ENCODE measurements around the gene GNAS. TPM values are rescaled to one million over a fixed set of nuclear protein-coding genes. Genes with fewer than 3 reads are reported as not detected.

Gene GNAS
- total and polyA plus RNA-seq, 9 of the 15 experiments (the other 6 are each of a cell fraction or from before 2014, with no cell fraction given), result 128 to 648 (median 266) TPM

DNA sequence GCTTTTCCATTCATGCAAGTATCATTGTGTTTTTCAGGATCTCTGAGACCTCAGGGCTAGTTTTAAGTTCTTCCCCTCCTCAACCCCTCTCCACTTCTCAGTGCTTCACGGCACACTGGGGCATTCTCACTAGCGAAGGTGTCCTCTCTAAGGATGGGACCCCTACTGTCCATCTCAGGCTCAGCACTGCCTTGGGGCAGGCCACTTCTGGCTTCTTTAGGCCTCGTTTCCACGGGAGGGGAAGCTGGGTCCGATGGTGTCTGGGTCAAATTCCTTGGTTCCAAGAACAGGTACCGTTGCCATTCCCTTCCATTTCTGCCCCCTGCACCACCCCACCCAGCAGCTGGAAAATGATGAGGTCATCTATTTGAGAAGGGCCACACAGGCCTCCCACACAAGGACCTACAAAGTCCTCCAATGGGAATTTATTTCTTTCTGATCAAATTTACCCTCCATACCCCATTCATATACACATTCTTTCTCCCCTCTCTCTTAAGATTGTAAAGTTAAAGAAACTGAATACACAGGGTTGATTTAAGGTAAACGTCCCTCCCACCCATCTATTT lies 17.2 kb downstream of the GNAS start:
- no TSS peak for BruUV-seq (replicated peaks)
- 17% methylated on average over 7 of the region's 7 CpGs for WGBS (ENCODE audit: insufficient coverage, low coverage, missing lambda C conversion rate)
- intact Hi-C loops (cut with micrococcal nuclease), result loop anchor here (1.0 to 5.0 kb wide), 3 partner anchors 217 to 533 kb away; no protein-coding TSS in a partner anchor
- Histone ChIP-seq H3K4me3 (no peak overlapping the region), H3K36me3 (ENCODE audit: control insufficient read depth, insufficient read depth, low read length) (no peaks in the 10 kb centered on the region), H3K9ac (ENCODE audit: insufficient read depth in 1 of 2, low read depth in 2 of 2, low read length in 2 of 2) (no peak overlapping the region), H3K4me2 (ENCODE audit: insufficient read depth, low read length) (no peak overlapping the region), H4K20me1 (replicated peaks; ENCODE audit: control insufficient read depth, insufficient read depth, low read length) (no peaks in the 10 kb centered on the region), H2AFZ (ENCODE audit: low read depth, low read length) (no peak overlapping the region), H3K27ac (ENCODE audit: extremely low read depth, low read depth, low read length) (no peak overlapping the region), H3K27me3 (ENCODE audit: control insufficient read depth in 2 of 2, insufficient read depth in 2 of 2, low read length in 2 of 2) (peaks cover 0 to 6% of the 10 kb centered on the region in 2 experiments; a peak in 2 of 5 replicates), H3K4me1 (replicated peaks in 1 of 2; ENCODE audit: control insufficient read depth in 2 of 2, insufficient read depth in 2 of 2, low read length in 2 of 2) (no peaks in the 10 kb centered on the region), H3K9me3 (replicated peaks; ENCODE audit: control insufficient read depth, insufficient read depth, low read depth, low read length) (no peaks in the 10 kb centered on the region), H3K79me2 (ENCODE audit: control insufficient read depth, insufficient read depth, low read length) (no peaks in the 10 kb centered on the region), H3K9me1 (ENCODE audit: control insufficient read depth, insufficient read depth, low read length) (no peaks in the 10 kb centered on the region)
- FAIRE-seq, result no peak
- DNase-seq (ENCODE audit: extremely low read depth in 1 of 4, low spot score in 3 of 4), result peak in 1 of 4 experiments; percentile 23
- POLR2A ChIA-PET, result interaction anchor here (0.6 to 0.9 kb wide), 2 partner anchors 17 to 528 kb away, joined by 3 read pairs; no protein-coding TSS in a partner anchor
- CTCF ChIA-PET (ENCODE audit: low intra/inter-chr PET ratio), result interaction anchor here (1.4 to 4.5 kb wide), 5 partner anchors 218 to 627 kb away, joined by 3 to 59 read pairs (median 11); no protein-coding TSS in a partner anchor
- in situ Hi-C loops (cut with MboI), result loop anchor here (5.0 kb wide), 2 partner anchors 348 to 543 kb away; no protein-coding TSS in a partner anchor
- peak; percentile 74 for ATAC-seq
- TF ChIP-seq ELF4 (CRISPR knock-in tag; IDR thresholded peaks at IDR 0.05), result no peak
- TF ChIP-seq, protein P1, sequence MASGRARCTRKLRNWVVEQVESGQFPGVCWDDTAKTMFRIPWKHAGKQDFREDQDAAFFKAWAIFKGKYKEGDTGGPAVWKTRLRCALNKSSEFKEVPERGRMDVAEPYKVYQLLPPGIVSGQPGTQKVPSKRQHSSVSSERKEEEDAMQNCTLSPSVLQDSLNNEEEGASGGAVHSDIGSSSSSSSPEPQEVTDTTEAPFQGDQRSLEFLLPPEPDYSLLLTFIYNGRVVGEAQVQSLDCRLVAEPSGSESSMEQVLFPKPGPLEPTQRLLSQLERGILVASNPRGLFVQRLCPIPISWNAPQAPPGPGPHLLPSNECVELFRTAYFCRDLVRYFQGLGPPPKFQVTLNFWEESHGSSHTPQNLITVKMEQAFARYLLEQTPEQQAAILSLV (tag; IDR thresholded peaks at IDR 0.05), result no peak
- peak; percentile 33; the same call in 1 of the 2 replicates for TF ChIP-seq C11orf30 (IDR thresholded peaks at IDR 0.05; ENCODE audit: low read depth)
- 0 out of 2 replicates have a peak, but pooled peaks have one; percentile 31 for TF ChIP-seq ZNF316 (IDR thresholded peaks at IDR 0.05)
- no peak for TF ChIP-seq JUN (IDR thresholded peaks at IDR 0.05; ENCODE audit: borderline replicate concordance, low read depth, low read length)
- TF ChIP-seq JUN (CRISPR knock-in tag; IDR thresholded peaks at IDR 0.05; ENCODE audit: borderline replicate concordance), result no peak
- TF ChIP-seq, protein P2, sequence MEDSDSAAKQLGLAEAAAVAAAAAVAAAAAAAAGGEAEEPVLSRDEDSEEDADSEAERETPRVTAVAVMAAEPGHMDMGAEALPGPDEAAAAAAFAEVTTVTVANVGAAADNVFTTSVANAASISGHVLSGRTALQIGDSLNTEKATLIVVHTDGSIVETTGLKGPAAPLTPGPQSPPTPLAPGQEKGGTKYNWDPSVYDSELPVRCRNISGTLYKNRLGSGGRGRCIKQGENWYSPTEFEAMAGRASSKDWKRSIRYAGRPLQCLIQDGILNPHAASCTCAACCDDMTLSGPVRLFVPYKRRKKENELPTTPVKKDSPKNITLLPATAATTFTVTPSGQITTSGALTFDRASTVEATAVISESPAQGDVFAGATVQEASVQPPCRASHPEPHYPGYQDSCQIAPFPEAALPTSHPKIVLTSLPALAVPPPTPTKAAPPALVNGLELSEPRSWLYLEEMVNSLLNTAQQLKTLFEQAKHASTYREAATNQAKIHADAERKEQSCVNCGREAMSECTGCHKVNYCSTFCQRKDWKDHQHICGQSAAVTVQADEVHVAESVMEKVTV (CRISPR knock-in tag; IDR thresholded peaks at IDR 0.05), result no peak
- TF ChIP-seq RCOR1 (IDR thresholded peaks at IDR 0.05; ENCODE audit: borderline replicate concordance in 1 of 2, low read depth in 2 of 2, low read length in 2 of 2), result no peak
